AG09319 (cell line): ENCODE results near the gene ZNHIT3.
A peak's percentile ranks its signal among the peaks of the same experiment; 100 is the strongest.

Experiments used
- DNase-seq: peaks from one replicate; pipeline ENCODE4 v3.0.0-alpha.2; 2010; ENCODE audit warnings: low read depth; ENCODE audit errors: extremely low read depth
- TF ChIP-seq, protein P1 (sequence below): IDR thresholded peaks from 2 replicates; pipeline ENCODE4 v1.5.1; 2011; ENCODE audit warnings: low read depth, mild to moderate bottlenecking, inconsistent platforms, low read length, moderate library complexity

ZNHIT3 gene

GRCh38 chr17:36533935-36534839 lies 47.7 kb downstream of the ZNHIT3 start:
- TF ChIP-seq, protein P1, sequence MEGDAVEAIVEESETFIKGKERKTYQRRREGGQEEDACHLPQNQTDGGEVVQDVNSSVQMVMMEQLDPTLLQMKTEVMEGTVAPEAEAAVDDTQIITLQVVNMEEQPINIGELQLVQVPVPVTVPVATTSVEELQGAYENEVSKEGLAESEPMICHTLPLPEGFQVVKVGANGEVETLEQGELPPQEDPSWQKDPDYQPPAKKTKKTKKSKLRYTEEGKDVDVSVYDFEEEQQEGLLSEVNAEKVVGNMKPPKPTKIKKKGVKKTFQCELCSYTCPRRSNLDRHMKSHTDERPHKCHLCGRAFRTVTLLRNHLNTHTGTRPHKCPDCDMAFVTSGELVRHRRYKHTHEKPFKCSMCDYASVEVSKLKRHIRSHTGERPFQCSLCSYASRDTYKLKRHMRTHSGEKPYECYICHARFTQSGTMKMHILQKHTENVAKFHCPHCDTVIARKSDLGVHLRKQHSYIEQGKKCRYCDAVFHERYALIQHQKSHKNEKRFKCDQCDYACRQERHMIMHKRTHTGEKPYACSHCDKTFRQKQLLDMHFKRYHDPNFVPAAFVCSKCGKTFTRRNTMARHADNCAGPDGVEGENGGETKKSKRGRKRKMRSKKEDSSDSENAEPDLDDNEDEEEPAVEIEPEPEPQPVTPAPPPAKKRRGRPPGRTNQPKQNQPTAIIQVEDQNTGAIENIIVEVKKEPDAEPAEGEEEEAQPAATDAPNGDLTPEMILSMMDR: peak; percentile 47
- no peak for DNase-seq

DNA sequence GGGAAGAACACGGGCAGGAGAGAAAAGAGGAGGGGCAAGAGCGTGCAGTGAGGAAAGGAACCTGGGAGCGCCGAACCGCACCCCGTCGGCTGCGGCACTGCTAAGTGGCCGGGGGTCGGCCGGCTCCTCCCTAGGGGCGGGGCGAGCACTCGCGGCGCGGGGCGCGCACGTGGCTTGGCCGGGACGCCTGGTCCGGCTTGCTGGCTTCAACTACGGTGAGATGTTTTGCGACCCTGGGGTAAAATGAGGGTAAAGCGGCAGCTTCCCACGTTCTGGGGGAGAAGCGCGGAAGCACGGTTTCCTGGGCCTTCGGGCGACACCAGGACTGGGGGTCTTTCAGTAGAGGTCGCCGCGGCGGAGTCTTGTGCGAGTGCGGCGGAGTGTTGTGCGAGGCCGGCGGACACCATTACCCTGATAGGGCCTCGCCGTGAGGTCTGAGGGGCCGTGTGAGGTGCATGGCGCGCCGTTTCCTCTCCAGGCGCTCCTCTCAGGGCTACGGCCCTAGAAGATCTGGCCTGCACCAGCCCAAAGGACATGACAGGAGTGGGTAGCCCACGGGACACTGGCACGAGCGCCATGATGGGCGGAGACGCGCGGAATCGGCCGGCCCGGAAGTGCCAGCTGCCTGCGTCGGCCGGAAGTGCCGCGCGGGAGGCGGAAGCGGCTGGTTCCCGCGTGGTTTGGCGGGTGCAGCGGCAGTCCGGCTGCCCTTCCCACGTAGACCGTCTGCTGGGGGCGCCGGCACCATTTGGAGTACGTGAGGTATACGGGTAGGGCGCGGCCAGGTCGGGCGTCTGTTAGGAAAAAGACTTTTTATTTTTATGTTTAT lies 48.6 kb downstream of the ZNHIT3 start, which contains the start of the genes MYO19 and PIGW:
MYO19 (minus strand) TSS at position 29 of the 829 bp plus-strand sequence. CDS start 2,330 bp downstream, outside the sequence.
PIGW (plus strand) TSS at position 148 of the 829 bp plus-strand sequence. CDS start 2,115 bp downstream, outside the sequence.
- peak; percentile 64 for DNase-seq
- TF ChIP-seq, protein P1: peak; percentile 2; the same call in 1 of the 2 replicates

DNA sequence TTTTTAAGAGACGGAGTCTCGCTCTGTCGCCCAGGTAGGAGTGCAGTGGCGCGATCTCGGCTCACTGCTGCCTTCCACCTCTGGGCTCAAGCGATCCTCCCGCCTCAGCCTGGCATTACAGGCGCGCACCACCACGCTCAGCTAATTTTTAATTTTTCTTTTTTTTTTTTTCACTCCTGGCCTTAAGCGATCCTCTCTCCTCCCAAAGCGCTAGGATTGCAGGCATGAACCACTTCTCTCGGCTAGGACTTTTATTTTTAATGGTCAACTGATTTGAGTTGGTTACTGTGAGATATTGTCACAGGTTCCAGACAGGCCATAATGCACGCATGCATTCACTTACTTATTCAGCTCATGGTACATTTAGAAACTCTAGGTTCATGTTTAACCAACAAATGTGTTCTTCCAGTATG lies 49.2 kb downstream of the ZNHIT3 start:
- TF ChIP-seq, protein P1: no peak
- DNase-seq: no peak

DNA sequence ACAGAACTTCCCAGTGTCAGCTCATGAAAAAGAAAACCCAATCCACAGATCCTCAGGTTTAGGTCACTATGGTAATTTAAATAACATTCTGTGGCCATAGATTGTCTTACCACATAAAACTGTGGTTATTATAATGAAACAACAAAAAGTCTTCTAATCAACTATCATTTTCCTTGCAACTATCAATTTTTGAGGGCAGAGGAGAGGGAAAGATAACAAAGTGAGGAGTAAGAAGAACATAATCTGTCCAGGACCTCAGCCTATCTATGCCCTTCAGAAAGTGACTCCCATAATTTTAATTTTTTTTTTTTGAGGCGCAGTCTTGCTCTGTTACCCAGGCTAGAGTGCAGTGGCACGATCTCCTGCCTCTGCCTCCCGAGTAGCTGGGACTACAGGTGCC lies 54.2 kb downstream of the ZNHIT3 start:
- DNase-seq: no peak
- TF ChIP-seq, protein P1: no peak

GRCh38 chr17:36542755-36543154 lies 56.3 kb downstream of the ZNHIT3 start:
- TF ChIP-seq, protein P1: no peak
- DNase-seq: no peak

DNA sequence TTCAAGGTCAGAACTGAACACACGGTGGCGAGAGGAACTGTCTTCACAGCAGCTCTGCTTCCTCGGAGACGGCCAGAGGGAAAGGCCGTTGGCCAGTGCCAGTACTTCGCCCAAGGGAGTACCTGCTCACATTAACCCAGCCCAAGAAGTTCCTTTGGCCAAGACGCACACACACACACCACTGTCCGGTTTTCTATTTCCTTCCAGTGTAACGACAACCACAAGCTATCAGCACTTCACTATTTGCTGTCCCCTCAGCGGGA lies 57.5 kb downstream of the ZNHIT3 start:
- no peak for DNase-seq
- TF ChIP-seq, protein P1: peak; percentile 10
